B cell (primary cell): ENCODE results near the gene AQP5. TPM values are rescaled to one million over a fixed set of nuclear protein-coding genes. Genes with fewer than 3 reads are reported as not detected.

Experiments used
- ATAC-seq: fragments of 200-7000 bp; cut with Tn5 transposase; one replicate; pipeline ENCODE4 v1.10.0; 2021; ENCODE audit warnings: low read depth, mild to moderate bottlenecking, moderate number of reproducible peaks, moderate library complexity
- CTCF ChIA-PET: fragments of 350-600 bp; sonication (Branson Sonifier 250); formaldehyde crosslinking; loops from one replicate; lab custom pipeline; 2021; ENCODE audit warnings: antibody characterized with exemption, inconsistent platforms; lab: Charles Lee
- POLR2A ChIA-PET: fragments of 350-600 bp; sonication (Branson Sonifier 250); formaldehyde crosslinking; loops from one replicate; lab custom pipeline; 2021; ENCODE audit warnings: antibody characterized with exemption; lab: Charles Lee
- DNase-seq: peaks from one replicate; pipeline ENCODE4 v3.0.0; 2013
- H2AFZ ChIP-seq: 2 replicates; pipeline ENCODE4 v1.6.1; 2012; ENCODE audit warnings: mild to moderate bottlenecking, low read depth, low read length; ENCODE audit not compliant: insufficient read depth, poor library complexity, severe bottlenecking
- H3K27ac ChIP-seq, 2 donors: 1 replicate in 1 of 2; 2 replicates in 1 of 2; pipeline ENCODE4 v1.5.1; 2012 to 2013; ENCODE audit warnings: low read length in 2 of 2, mild to moderate bottlenecking in 2 of 2, moderate library complexity in 1 of 2
- H3K27me3 ChIP-seq, 4 experiments: fragments of 200-600 bp in 1 of 4; sonication (generic) in 1 of 4; replicated peaks in 1 of 4; 1 replicate in 2 of 4; 2 replicates in 2 of 4; pipeline versions ENCODE4 v1.6.1 to v1.7.0; 2013 to 2016; ENCODE audit warnings: low read length in 3 of 4, mild to moderate bottlenecking in 2 of 4, mixed read lengths in 1 of 4, moderate library complexity in 1 of 4; ENCODE audit not compliant: insufficient read depth in 4 of 4, control insufficient read depth in 3 of 4; ENCODE audit errors: control extremely low read depth in 1 of 4
- H3K36me3 ChIP-seq, 2 experiments: replicated peaks in 1 of 2; 1 replicate in 1 of 2; 2 replicates in 1 of 2; pipeline versions ENCODE4 v1.6.1 to v1.7.1; 2013; ENCODE audit warnings: low read length in 1 of 2; ENCODE audit not compliant: insufficient read depth in 2 of 2, control insufficient read depth in 1 of 2; ENCODE audit errors: control extremely low read depth in 1 of 2, extremely low read depth in 1 of 2
- H3K4me1 ChIP-seq, 2 donors: fragments of 200-600 bp in 1 of 2; sonication (generic) in 1 of 2; 1 replicate in 1 of 2; 2 replicates in 1 of 2; pipeline versions ENCODE4 v1.5.1 to v1.6.1; 2013 to 2017; ENCODE audit warnings: low read length in 2 of 2; ENCODE audit not compliant: control insufficient read depth in 2 of 2, insufficient read depth in 2 of 2
- H3K4me2 ChIP-seq: replicated peaks from 2 replicates; pipeline ENCODE3; 2012; ENCODE audit warnings: mild to moderate bottlenecking, low read depth, low read length; ENCODE audit not compliant: poor library complexity, severe bottlenecking
- H3K4me3 ChIP-seq, 5 experiments: fragments of 200-600 bp in 1 of 5; sonication (generic) in 1 of 5; 1 replicate in 3 of 5; 2 replicates in 2 of 5; pipeline versions ENCODE4 v1.5.1 to v1.7.0; 2011 to 2016; ENCODE audit warnings: low read length in 4 of 5, mild to moderate bottlenecking in 4 of 5, low read depth in 2 of 5, control low read depth in 1 of 5, moderate library complexity in 1 of 5; ENCODE audit not compliant: insufficient read depth in 1 of 5; ENCODE audit errors: control extremely low read depth in 1 of 5, extremely low read depth in 1 of 5
- H3K79me2 ChIP-seq: fragments of 200-600 bp; sonication (generic); one replicate; pipeline ENCODE4 v1.6.0; 2016; ENCODE audit warnings: low read length; ENCODE audit not compliant: control insufficient read depth, insufficient read depth
- H3K9ac ChIP-seq: fragments of 200-600 bp; sonication (generic); 2 replicates; pipeline ENCODE4 v1.6.1; 2017; ENCODE audit warnings: mild to moderate bottlenecking, low read length, moderate library complexity
- H3K9me3 ChIP-seq, 3 donors: one replicate each; pipeline versions ENCODE4 v1.6.1 to v1.7.1; 2013; ENCODE audit warnings: low read length in 2 of 3; ENCODE audit not compliant: control insufficient read depth in 2 of 3, insufficient read depth in 1 of 3; ENCODE audit errors: control extremely low read depth in 1 of 3
- H4K20me1 ChIP-seq: 2 replicates; pipeline ENCODE4 v1.6.0; 2012; ENCODE audit warnings: mild to moderate bottlenecking, low read length; ENCODE audit not compliant: insufficient read depth, control insufficient read depth, poor library complexity, severe bottlenecking
- H3K27ac Mint-ChIP-seq: one replicate; pipeline ENCODE4 v1.8.0; 2021; ENCODE audit warnings: mixed read lengths
- H3K27me3 Mint-ChIP-seq: one replicate; pipeline ENCODE4 v1.8.0; 2021; ENCODE audit warnings: mixed read lengths
- H3K4me1 Mint-ChIP-seq: one replicate; pipeline ENCODE4 v1.8.0; 2021; ENCODE audit warnings: mixed read lengths
- H3K4me3 Mint-ChIP-seq: one replicate; pipeline ENCODE4 v1.8.0; 2021; ENCODE audit warnings: mixed read lengths
- H3K9me3 Mint-ChIP-seq: one replicate; pipeline ENCODE4 v1.8.0; 2022; ENCODE audit warnings: mixed read lengths; ENCODE audit not compliant: insufficient read depth
- CTCF ChIP-seq: fragments of 200-600 bp; IDR thresholded peaks from one replicate; pipeline ENCODE4 v1.8.0; 2022; ENCODE audit warnings: antibody characterized with exemption, mild to moderate bottlenecking
- WGBS: methylation state at CpG from one replicate; pipeline ENCODE4 v1.1.5; 2013; ENCODE audit warnings: missing lambda C conversion rate; ENCODE audit not compliant: insufficient coverage; 5-methylcytosine and 5-hydroxymethylcytosine counted together
- intact Hi-C: fragments of 100-400 bp; cut with micrococcal nuclease; formaldehyde crosslinking; loops from one replicate; pipeline ENCODE4 v1.10.0; 2022
- polyA plus RNA-seq: library from polyadenylated mRNA; depleted of rRNA; stranded (reverse); fragments of >200 nt; gene quantifications from 2 replicates; pipeline ENCODE4 v1.2.3, GENCODE V29; 2012
- total RNA-seq, 2 donors: library from RNA; stranded (reverse); fragments of 120-200 nt in 1 of 2; gene quantifications; 1 replicate in 1 of 2; 2 replicates in 1 of 2; pipeline versions ENCODE4 v1.2.3 to v1.2.4, GENCODE V29; 2013 to 2022

Gene AQP5
- total and polyA plus RNA-seq, 2 donors (not counting 1 experiment from before 2014, with no cell fraction given): not detected

- H3K4me1 Mint-ChIP-seq: peaks cover 5% of the 10 kb centered on the region
- no peaks in the 10 kb centered on the region for H3K9me3 Mint-ChIP-seq
- Histone ChIP-seq H3K36me3 (no peaks in the 10 kb centered on the region), H3K4me1 (peaks cover 0 to 5% of the 10 kb centered on the region in 2 donors), H3K9me3 (no peaks in the 10 kb centered on the region), H4K20me1 (no peaks in the 10 kb centered on the region), H3K4me2 (no peak within 1 kb of the TSS), H3K79me2 (no peaks in the 10 kb centered on the region), H3K27ac (no peak within 1 kb of the TSS), H3K4me3 (no peak within 1 kb of the TSS), H3K9ac (no peak within 1 kb of the TSS), H2AFZ (no peak within 1 kb of the TSS), H3K27me3 (peaks cover 0 to 38% (median 14%) of the 10 kb centered on the region in 4 experiments)
- H3K27me3 Mint-ChIP-seq: peaks cover 21% of the 10 kb centered on the region
- ChIA-PET CTCF (interaction anchor here (1.7 kb wide), 1 partner anchor 16 kb away, joined by 7 read pairs; no protein-coding TSS in a partner anchor), POLR2A (no interaction called here)
- no peak within 1 kb of the TSS for H3K27ac Mint-ChIP-seq
- no peak for DNase-seq
- ATAC-seq: no peak
- no peak for TF ChIP-seq CTCF
- WGBS: 87% methylated on average over 30 of the region's 32 CpGs
- intact Hi-C loops: no loop called here
- no peak within 1 kb of the TSS for H3K4me3 Mint-ChIP-seq
Observed at GRCh38 chr12:49950273-49951251, 11.1 kb upstream of the AQP5 start, which contains the start of gene AQP2. TSS of gene AQP2 (plus strand) at chr12:49950737. CDS start at chr12:49950831, 94 bp downstream.
